HPDE6-E6E7 (cell line): Measurements from ENCODE around the gene QRFPR.
"Not testable (repeated sequence)": the region's sequence is repeated elsewhere in the genome, so short reads cannot be mapped to it uniquely, and the experiment has no call there.

Source experiments
- DNase-seq: peaks from one replicate; pipeline ENCODE4 v3.0.0; 2011; ENCODE audit warnings: missing footprints; ENCODE audit errors: extremely low spot score

QRFPR gene

DNA sequence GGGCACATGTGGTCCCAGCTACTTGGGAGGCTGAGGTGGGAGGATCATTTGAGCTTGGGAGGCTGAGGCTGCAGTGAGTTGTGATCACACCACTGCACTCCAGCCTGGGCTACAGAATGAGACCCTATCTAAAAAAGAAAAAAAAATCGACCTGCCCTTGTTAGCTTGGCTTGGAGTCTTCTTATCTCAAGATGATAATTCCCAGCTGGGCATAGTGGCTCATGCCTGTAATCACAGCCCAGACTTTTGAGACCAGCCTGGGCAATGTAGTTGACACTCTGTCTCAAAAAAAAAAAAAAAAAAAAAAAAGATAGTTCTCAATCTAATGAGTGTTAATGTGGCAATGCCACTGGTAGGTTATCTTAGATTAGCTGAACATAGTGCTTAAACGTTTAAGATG lies 41.0 kb downstream of the QRFPR start:
- no peak for DNase-seq

GRCh38 chr4:121339307-121339706 lies 41.5 kb downstream of the QRFPR start:
- DNase-seq, result no peak

- no peak for DNase-seq
Observed at GRCh38 chr4:121338518-121338917, 42.3 kb downstream of the QRFPR start.

DNA sequence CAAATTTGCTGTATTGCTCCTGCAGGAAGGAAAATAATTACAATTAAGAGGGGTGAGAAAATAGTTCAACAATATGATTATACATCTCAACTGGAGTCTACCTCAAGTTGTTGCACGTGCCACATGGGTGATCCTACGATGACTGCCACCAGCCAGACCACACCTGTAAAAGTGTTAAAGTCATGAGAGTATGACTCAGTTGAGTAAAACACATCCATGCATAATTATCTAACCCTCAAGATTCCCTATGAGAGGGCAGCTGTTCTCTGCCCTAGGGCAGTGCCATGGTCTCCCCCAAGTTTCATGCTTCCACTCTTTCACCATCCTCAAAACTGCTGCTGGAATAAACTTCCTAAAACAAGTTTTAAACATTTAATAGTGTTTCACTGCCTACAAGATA lies 44.1 kb downstream of the QRFPR start:
- no peak for DNase-seq

- DNase-seq, result no peak
Observed at GRCh38 chr4:121330180-121330665, 50.6 kb downstream of the QRFPR start.

DNA sequence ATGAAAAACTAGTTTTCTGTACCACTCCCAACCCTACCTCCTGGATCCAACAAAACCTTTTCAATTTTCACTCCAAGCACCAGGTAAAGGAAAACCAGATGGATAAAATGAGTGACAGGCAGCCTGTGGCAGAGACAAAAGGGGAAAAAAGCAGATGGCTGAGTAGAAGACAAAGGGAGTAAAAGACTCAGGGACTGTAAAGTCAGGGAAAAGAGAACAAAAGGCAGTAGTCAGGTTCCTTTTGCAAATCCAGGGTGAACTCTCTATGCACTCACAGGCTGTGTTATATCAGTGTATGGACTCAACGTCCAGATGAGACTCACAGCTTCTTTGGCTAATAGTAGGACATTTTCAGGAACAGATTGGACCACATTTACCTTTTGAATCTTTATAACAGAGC lies 54.2 kb downstream of the QRFPR start:
- DNase-seq, result no peak

DNA sequence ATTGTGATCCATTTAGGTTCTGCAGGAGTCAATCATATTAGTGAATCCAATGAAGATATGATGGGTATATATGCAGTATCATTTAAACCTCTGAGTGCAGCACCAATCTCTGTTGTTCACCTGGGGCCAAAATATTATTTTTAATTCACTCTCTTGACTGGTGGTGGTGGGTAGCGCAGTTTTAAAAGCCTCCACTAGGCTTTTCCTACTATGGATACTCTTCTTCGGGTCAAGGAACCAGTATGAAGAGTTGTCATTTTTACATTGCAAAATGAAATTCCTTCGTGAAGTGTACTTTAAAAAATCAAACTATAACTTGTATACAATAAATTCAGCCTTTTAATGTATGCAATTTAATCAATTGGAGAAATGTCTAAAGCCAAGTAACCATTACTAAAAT lies 56.5 kb downstream of the QRFPR start:
- no peak for DNase-seq

- no peak for DNase-seq
Observed at GRCh38 chr4:121321466-121321865, 59.4 kb downstream of the QRFPR start.

GRCh38 chr4:121316091-121316490 lies 64.7 kb downstream of the QRFPR start:
- no peak for DNase-seq

DNA sequence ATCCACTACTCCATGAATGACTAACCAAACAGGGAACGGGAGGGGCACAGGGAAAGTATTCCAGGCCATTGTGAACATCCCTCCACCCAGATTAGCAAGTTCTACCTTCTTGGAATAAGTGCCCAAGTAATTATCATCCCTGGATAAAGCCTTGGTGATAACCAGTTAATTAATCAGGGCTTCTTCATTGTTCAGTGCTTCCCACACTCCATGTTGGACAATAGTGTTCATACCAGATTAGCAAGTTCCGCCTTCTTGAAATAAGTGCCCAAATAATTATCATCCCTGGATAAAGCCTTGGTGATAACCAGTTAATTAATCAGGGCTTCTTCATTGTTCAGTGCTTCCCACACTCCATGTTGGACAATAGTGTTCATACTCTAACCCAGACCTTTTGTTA lies 67.4 kb downstream of the QRFPR start:
- not testable (repeated sequence) for DNase-seq

- no peak for DNase-seq
Observed at GRCh38 chr4:121308828-121309227, 72.0 kb downstream of the QRFPR start.

- no peak for DNase-seq
Observed at GRCh38 chr4:121308328-121308663, 72.5 kb downstream of the QRFPR start.

GRCh38 chr4:121307445-121308327 lies 73.1 kb downstream of the QRFPR start:
- DNase-seq, result peak; percentile 38

DNA sequence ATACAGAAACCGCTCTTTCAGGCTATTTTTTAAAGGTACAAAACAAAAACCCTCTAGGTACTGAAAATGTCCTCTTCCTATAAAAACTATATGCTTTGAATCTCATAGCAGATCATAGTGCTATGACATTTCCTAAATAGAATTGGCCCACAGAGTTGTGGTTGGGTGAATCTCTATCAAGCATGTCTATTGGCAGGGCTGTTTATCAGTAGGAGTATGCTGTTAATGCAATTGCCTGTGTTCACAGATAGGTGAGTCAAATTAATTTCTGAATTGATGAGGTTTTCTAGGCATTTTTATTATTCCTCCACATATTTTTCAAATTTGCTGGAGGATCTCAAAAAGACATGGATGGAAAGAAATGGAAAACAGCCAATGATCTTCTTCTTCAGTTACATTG lies 73.9 kb downstream of the QRFPR start:
- no peak for DNase-seq

GRCh38 chr4:121304893-121305292 lies 75.9 kb downstream of the QRFPR start:
- DNase-seq, result no peak

GRCh38 chr4:121299367-121299766 lies 81.5 kb downstream of the QRFPR start:
- no peak for DNase-seq

- DNase-seq, result no peak
Observed at GRCh38 chr4:121283319-121283718, 97.5 kb downstream of the QRFPR start.

DNA sequence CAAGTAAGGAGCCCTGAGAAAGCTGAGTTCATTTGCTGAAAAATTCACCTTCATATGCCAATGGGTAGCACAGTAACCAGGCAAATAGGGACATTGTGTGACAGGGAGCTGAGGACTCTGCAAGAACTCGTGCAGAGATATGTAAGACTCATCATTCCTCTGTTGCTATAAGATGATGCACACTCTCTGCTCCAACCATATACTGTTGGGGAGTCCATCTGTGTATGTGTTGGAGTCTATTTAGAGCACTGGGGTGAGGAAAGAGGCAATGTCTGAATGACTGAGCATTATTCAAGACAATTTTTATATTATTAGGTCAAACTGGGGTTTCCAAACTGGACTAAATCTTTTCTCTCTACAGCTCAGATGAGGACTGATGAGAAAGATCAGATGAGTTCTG lies 100.4 kb downstream of the QRFPR start:
- no peak for DNase-seq

DNA sequence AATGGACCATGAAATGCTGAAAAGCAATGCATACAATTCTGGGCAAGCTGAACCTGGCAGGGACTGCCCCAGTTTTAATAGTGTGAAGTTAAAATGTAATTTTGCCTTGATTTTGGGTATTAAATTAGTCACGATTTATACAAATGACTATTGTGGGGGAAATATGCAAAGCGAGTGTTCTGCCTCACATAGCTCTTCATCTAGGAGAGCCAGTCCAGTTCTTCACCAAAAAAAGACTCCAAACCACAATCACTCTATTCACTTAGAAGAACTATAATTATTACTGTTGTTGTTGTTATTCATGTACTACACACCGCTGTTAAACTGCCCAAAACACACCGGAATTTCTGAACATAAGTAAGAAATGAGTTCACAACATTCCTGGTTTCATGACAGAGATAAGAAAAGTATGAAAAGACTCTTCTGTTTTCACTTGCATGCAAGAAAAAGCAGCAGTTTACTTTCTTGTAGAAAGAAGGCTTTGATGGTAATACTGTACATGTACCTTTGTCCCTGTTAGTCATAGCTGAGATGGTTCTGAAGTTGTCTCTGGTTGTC lies 101.9 kb downstream of the QRFPR start:
- DNase-seq, result no peak
